Nephron (organoid): ENCODE data around the gene FNBP1.

Experiments used
- H3K27ac Mint-ChIP-seq, 3 experiments: 2 replicates each; pipeline ENCODE4 v1.8.0; 2020; ENCODE audit warnings: mixed read lengths in 3 of 3, mild to moderate bottlenecking in 2 of 3, moderate library complexity in 1 of 3
- H3K27me3 Mint-ChIP-seq: 2 replicates; pipeline ENCODE4 v1.8.0; 2021; ENCODE audit warnings: low read depth, mild to moderate bottlenecking, moderate library complexity, mixed read lengths
- H3K36me3 Mint-ChIP-seq: 2 replicates; pipeline ENCODE4 v1.8.0; 2020; ENCODE audit warnings: low read depth, mixed read lengths
- H3K4me1 Mint-ChIP-seq: 2 replicates; pipeline ENCODE4 v1.8.0; 2020; ENCODE audit warnings: mixed read lengths
- H3K4me3 Mint-ChIP-seq, 3 experiments: 2 replicates each; pipeline ENCODE4 v1.8.0; 2020; ENCODE audit warnings: mild to moderate bottlenecking in 3 of 3, mixed read lengths in 3 of 3, moderate library complexity in 2 of 3
- H3K9me3 Mint-ChIP-seq: 2 replicates; pipeline ENCODE4 v1.8.0; 2020; ENCODE audit warnings: mixed read lengths
- CTCF ChIP-seq, 3 experiments: fragments of 200-600 bp; sonication (generic); IDR thresholded peaks; one replicate each; pipeline ENCODE4 v1.5.0; 2021; ENCODE audit warnings: antibody characterized with exemption in 3 of 3; ENCODE audit not compliant: unreplicated experiment in 3 of 3

FNBP1 gene

DNA sequence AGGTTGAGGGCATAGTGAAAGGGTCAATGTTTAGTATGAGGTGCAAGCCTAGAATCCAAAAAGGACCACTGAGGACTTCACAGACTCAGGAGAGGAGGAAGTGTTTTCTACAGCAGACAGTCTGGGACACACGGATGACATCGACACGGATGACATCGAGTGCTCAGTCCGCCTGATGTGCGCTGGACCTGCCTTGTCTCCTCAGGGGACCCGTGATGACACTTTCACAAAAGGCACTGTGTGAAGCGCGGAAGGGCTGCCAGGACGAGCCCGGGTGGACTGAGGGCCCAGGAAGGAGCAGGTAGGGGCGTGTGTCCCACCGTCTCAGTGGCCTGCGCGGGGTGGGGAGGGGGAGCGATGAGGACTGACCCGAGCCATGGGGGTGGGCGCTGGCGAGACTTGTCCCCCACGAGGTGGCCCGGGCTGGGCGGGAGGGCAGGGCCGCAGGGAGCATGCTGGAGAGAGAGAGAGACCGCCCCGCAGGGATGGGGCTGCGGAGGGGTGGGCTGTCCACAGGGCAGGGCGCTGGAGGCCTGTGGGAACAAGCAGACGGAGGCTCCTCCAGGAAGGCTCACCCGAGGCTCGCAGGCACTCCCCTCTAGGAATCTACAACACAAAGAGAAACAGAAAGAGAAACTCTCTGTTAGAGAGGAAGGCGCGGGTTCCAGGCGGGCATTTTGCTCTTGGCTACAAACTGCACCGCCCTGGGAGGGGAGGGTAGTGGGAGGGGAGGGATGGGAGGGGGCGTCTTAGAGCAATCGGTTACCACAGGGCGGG lies 152.9 kb downstream of the FNBP1 start:
- H3K27me3 Mint-ChIP-seq = peaks cover 4% of the 10 kb centered on the region
- no peak overlapping the region for H3K27ac Mint-ChIP-seq
- peak overlapping the region in 1 of 3 experiments; percentile 37 for H3K4me3 Mint-ChIP-seq
- peaks cover 39% of the 10 kb centered on the region for H3K36me3 Mint-ChIP-seq
- peaks cover 41% of the 10 kb centered on the region for H3K4me1 Mint-ChIP-seq
- no peaks in the 10 kb centered on the region for H3K9me3 Mint-ChIP-seq
- no peak for TF ChIP-seq CTCF (IDR thresholded peaks at IDR 0.05; ENCODE audit: unreplicated experiment in 3 of 3)

GRCh38 chr9:129889122-129889940 lies 153.7 kb downstream of the FNBP1 start:
- peaks cover 9% of the 10 kb centered on the region for H3K27me3 Mint-ChIP-seq
- H3K27ac Mint-ChIP-seq = no peak overlapping the region
- peaks cover 49% of the 10 kb centered on the region for H3K4me1 Mint-ChIP-seq
- peak overlapping the region in 1 of 3 experiments; percentile 37 for H3K4me3 Mint-ChIP-seq
- TF ChIP-seq CTCF (IDR thresholded peaks at IDR 0.05; ENCODE audit: unreplicated experiment in 3 of 3) = no peak
- H3K9me3 Mint-ChIP-seq = no peaks in the 10 kb centered on the region
- H3K36me3 Mint-ChIP-seq = peaks cover 33% of the 10 kb centered on the region

- Mint-ChIP-seq H3K27me3 (peaks cover 9% of the 10 kb centered on the region), H3K27ac (peak overlapping the region in 1 of 3 experiments; percentile 19), H3K4me3 (no peak overlapping the region), H3K4me1 (peaks cover 55% of the 10 kb centered on the region), H3K9me3 (no peaks in the 10 kb centered on the region), H3K36me3 (peaks cover 29% of the 10 kb centered on the region)
- no peak for TF ChIP-seq CTCF (IDR thresholded peaks at IDR 0.05; ENCODE audit: unreplicated experiment in 3 of 3)
These were observed 154.5 kb downstream of the FNBP1 start for GRCh38 chr9:129888293-129889121.

- peak in 1 of 3 experiments; percentile 24 for TF ChIP-seq CTCF (IDR thresholded peaks at IDR 0.05; ENCODE audit: unreplicated experiment in 3 of 3)
- H3K4me1 Mint-ChIP-seq = peaks cover 50% of the 10 kb centered on the region
- H3K9me3 Mint-ChIP-seq = no peaks in the 10 kb centered on the region
- peak overlapping the region in 2 of 3 experiments; percentile 23 to 27 for H3K4me3 Mint-ChIP-seq
- peak overlapping the region; percentile 19 to 74 (median 33) for H3K27ac Mint-ChIP-seq
- H3K36me3 Mint-ChIP-seq = peaks cover 29% of the 10 kb centered on the region
- H3K27me3 Mint-ChIP-seq = peaks cover 9% of the 10 kb centered on the region
These were observed 155.4 kb downstream of the FNBP1 start for GRCh38 chr9:129887334-129888292.
